ENCODE results near the gene PKIG. TPM values are rescaled to one million over a fixed set of nuclear protein-coding genes. Genes with fewer than 3 reads are reported as not detected.

PKIG gene
- total and polyA plus RNA-seq, 2 experiments from 2014 or later: 29.7 to 33.2 TPM

- Mint-ChIP-seq H3K27me3 (ENCODE audit: insufficient read depth, low read depth, poor library complexity) (peaks cover 13% of the 10 kb centered on the region), H3K4me1 (peaks cover 11% of the 10 kb centered on the region), H3K36me3 (ENCODE audit: low read depth) (peaks cover 2% of the 10 kb centered on the region; the same call in 1 of the 3 replicates), H3K9me3 (peaks cover 5% of the 10 kb centered on the region), H3K4me3 (no peak overlapping the region), H3K27ac (no peak overlapping the region)
- Histone ChIP-seq H2AFZ (no peak overlapping the region), H3K9me2 (ENCODE audit: insufficient read depth) (no peaks in the 10 kb centered on the region), H3K4me3 (no peak overlapping the region), H3K27ac (ENCODE audit: low read depth) (no peak overlapping the region), H3K4me2 (no peak overlapping the region), H4K20me1 (replicated peaks; ENCODE audit: insufficient read depth) (no peaks in the 10 kb centered on the region), H3K4me1 (ENCODE audit: insufficient read depth) (no peaks in the 10 kb centered on the region), H3K79me2 (replicated peaks; ENCODE audit: insufficient read depth) (no peaks in the 10 kb centered on the region), H3K36me3 (ENCODE audit: insufficient read depth) (no peaks in the 10 kb centered on the region), H3K27me3 (ENCODE audit: insufficient read depth) (no peaks in the 10 kb centered on the region), H3F3A (replicated peaks; ENCODE audit: low read depth) (no peaks in the 10 kb centered on the region)
- ATAC-seq (no peak), DNase-seq (ENCODE audit: low spot score) (no peak)
- TF ChIP-seq ETS1 (IDR thresholded peaks at IDR 0.05) (no peak), EZH2phosphoT487 (IDR thresholded peaks at IDR 0.05; ENCODE audit: unreplicated experiment) (no peak), REST (IDR thresholded peaks at IDR 0.05; ENCODE audit: unreplicated experiment) (no peak), ZNF331 (CRISPR knock-in tag; IDR thresholded peaks at IDR 0.05; ENCODE audit: low read depth) (no peak), POLR2AphosphoS5 (IDR thresholded peaks at IDR 0.05; ENCODE audit: low read depth) (no peak), CTCF (conservative IDR thresholded peaks at IDR 0.05; ENCODE audit: low read depth in 2 of 2) (no peak), STAT1 (IDR thresholded peaks at IDR 0.05; ENCODE audit: unreplicated experiment) (no peak), JUNB (IDR thresholded peaks at IDR 0.05; ENCODE audit: unreplicated experiment) (no peak), CREB1 (CRISPR knock-in tag; IDR thresholded peaks at IDR 0.05; ENCODE audit: low read depth) (no peak), NANOG (IDR thresholded peaks at IDR 0.05; ENCODE audit: borderline replicate concordance) (no peak), ZNF462 (CRISPR knock-in tag; IDR thresholded peaks at IDR 0.05) (no peak), ZNF114 (CRISPR knock-in tag; IDR thresholded peaks at IDR 0.05) (no peak), EZH2 (IDR thresholded peaks at IDR 0.05; ENCODE audit: low read depth, unreplicated experiment) (no peak)
Observed at GRCh38 chr20:44659931-44660330, 77.6 kb downstream of the PKIG start.

All from GM23338 (cell line).